Stimulated activated CD4-positive, alpha-beta T cell treated with anti-CD3 and anti-CD28 coated beads, Interleukin-2, amount 100 ng/mL, for 4 hours (primary cell): Measurements from ENCODE around the gene HDHD5.

Experiments
- DNase-seq: peaks from one replicate; pipeline ENCODE4 v3.0.0-alpha.2; 2020; ENCODE audit warnings: low read depth

The HDHD5 gene

DNA sequence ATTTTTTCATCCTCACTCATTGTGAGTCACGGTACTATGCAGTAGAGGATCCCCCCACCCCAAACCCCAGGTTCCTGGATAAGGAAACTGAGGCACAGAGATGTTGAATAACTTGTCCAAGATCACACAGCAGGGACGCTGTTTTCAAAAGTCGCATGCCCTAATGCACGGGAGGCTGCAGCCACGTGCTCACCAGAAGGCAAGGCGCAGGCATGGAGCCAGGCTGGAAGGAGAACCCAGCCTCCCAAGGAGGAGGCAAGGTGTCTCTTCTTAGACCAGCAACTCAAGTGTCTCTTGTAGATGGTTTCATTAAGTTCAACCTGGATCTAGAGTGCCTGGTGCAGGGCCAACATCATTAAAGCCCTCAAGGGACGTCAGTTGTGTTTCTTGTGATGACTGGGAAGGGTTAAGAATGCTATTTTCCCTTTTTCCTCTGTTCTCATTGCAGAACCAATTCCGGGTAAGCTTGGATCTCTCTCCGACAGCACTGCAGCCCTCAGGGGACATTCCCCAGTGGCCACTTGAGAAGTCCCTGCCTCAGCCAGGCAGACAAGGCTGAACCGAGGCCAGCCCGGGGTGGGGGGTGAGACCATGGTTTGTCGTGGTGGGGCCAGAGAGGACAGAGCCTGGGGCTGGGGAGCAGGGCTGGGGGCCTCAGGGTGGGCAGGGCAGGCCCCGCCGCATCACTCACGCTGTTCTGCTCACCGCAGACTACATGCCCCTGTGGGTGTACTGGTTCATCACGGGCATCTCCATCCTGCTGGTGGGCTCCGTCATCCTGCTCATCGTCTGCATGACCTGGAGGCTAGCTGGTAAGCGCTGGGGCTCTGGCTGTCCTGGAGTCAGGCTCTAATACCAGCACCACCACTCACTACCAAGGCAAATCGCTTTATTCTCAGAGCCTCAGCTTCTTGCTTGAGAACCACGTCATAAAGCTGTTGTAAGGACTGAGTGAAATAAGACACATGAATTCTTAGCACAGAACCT, 53.6 kb downstream of the HDHD5 start:
- DNase-seq = no peak

DNA sequence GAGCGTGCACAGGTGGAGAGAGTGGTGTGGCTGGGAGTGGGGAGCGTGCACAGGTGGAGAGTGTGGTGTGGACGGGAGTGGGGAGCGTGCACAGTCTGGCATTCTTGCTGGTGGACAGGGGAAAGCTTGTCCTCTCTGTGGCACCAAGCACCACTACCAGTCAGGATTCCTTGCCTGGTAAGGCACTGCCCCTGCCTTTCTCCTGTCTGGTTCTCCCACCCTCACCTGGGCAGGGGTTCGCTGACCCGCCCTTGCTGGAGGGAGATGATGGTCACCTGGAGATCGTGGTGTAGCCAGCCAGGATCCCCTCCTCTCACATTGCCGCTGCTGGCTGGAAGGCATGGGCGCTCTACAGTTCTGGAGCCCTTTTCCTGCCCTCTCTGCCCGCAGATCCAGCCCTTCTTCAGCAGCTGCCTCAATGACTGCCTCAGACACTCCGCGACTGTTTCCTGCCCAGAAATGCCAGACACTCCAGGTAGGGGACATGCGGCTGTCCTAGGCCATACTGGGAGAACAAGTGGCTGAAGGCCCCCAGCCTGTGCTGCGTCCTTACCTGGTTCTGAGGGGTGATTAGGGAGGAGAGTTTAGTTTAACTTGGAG, 54.6 kb downstream of the HDHD5 start:
- no peak for DNase-seq

DNA sequence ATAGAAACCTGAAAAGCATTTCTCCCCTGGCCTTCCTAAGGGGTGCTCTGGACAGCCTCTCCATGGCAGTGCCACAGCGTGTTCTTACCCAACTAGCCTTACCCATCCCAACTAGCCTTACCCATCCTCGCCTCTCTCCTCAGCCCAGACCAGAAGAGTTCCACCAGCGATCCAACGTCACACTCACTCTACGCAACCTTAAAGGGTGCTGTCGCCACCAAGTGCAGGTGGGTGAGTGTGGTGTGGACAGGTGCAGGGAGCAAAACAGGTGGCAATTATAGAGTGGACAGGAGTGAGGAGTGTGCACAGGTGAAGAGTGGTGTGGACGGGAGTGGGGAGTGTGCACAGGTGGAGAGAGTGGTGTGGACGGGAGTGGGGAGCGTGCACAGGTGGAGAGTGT, 55.7 kb downstream of the HDHD5 start:
- DNase-seq = no peak

DNA sequence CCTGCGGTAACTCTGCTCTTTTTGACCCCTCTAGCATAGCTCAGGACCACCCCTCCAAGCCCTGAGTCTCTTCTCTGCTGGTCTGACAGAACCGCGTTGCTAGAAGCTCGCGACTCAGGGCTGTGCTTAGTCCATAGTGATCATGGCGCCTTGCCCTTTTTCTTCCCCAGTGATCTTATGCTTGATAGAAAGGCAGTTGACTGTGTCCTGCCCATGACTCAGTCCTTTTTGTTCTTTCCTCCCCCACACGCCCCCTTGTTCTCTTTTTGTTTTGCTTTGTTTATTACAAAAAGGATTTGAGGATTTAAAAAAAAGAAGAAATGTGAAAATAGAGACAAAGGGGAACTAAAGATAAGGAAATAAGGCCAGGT, 56.8 kb downstream of the HDHD5 start:
- DNase-seq = no peak

DNA sequence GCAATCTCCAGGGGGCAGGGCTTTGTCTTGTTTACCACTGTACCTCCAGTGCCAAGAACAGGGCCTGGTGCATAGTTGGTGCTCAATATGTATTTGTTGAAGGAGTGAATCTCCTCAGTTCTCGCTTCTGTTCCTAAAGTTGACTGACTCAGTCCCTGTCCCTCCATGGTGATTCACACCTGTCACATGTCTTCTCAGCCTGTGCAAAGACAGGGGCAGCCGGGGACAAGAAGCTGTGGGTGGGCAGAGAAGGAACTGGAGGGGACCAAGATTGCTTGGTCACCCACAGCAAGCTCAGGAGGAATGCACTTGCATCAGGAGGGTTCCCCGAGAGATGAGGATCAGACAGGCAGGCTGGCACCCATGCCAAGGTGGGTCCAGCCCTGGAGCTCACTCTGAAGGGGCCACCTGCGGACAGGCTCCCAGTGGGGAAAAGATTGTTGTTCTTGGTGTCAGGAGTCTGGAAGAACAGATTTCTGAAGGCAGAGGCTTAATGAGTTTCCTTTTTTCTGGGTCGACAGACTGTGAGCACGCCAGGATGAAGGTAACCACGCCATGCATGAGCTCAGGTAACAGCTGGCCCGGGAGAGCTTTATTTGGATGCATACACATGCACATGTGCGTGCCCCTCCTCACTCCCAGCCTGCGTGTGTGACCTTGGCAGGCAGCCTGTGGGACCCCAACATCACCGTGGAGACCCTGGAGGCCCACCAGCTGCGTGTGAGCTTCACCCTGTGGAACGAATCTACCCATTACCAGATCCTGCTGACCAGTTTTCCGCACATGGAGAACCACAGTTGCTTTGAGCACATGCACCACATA, 57.4 kb downstream of the HDHD5 start:
- DNase-seq = no peak

DNA sequence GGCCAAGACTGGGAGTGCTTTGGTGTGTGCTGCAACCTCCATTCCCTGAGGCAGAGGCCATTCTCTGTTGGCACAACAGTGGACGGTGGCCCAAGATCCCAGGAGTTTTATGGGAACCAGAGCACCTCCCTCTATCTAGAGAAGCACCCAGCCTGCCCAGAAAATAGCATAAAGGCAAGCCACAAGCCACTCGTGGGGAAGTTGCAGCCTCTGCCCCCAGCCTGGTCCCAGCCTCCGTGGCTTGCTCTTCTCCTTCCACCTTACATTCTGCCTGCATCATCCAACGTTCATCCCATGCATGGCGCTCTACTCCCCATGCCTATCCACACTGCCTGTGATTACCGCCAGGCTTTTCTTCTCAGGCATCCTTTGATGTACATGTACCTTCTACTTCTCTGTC, 58.5 kb downstream of the HDHD5 start:
- no peak for DNase-seq

DNA sequence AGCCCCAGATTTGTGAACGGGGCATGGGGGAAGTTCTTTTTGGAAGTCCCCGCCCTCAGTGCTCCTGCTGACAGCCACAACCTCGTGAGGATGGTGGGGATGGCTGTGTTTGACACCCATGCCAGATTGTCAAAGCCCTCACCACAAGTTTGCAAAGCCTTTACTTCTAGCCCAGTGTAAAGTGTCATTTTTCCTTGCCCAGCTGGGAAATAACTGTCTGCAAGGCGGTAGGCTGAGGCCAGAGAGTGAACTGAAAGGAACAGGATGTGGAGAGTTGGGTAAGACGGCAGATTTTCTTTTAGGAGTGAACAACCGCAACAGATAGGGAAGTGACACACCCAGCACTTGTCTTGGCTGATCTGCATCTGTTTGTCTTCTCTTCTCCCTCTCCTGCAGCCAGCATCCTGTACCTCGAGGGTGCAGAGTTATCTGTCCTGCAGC, 60.7 kb downstream of the HDHD5 start:
- no peak for DNase-seq

DNA sequence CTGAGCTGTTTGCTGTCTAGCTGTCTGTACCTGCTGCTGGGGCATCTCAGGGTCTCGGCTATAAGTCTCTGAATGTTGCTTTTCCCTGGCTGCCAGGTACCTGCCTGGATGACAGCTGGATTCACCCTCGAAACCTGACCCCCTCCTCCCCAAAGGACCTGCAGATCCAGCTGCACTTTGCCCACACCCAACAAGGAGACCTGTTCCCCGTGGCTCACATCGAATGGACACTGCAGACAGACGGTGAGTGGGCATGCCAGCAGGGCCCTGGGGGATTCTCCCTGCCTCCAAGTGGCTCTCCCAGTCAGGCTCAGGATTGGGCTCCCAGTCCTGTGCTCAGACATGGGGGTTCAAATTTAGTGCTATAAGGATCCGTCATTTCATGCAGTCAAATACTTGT, 61.4 kb downstream of the HDHD5 start:
- DNase-seq = no peak

DNA sequence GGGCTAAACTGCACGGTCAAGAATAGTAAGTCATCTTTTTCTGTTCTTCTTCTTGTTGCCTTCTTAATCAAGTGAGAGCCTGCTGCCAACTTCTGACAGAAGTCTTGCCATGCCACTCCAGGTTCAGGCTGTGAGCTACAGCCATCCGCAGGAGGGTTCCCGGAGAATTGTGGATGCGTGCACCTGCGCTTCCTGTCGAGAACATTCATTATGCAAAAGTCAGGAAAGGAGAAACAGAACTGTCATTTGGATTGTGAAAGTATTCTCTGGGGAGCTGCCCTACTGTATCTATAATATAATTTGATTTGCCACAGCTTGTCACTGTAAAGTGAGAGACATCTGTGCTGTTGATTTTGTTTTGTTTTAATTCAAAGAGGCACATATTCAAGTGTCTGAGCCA, 62.0 kb downstream of the HDHD5 start:
- DNase-seq = no peak

DNA sequence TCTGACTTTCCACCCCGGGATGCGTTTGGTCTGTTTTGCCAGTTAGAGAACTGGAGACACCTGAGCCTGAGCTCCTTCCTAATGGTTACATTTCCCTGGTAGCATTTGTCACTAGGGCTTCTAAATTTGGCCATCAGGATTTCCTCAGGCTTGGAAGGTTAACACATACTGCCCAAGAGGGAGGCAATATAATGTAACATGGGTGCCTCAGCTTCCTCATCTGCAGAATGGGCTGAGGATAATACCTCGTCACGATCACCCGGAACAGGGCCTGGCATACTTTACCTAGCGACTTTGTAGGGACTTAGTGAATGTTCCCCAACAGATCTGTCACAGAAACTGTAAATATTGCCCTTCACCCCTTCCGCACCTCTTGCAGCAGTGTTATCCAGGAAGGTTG, 63.0 kb downstream of the HDHD5 start:
- DNase-seq = no peak

DNA sequence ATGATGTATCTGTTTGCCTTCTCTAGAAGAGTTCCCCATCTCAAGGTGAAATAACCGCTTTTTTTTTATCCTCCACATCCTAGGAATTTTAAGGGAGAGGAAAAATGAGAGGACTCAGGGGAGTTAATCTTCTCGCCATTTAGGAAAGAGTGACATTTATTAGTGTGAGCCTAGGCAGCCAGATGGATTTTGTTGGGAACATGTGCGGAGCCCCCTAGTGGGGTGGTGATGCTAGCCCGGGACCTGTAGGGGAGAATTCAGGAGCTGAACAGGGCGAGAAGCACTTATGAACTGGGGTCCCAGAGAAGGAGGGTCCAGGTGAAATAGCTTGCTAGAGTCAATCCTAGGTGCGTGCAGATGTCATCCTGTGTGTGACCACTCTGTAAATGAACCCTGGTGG, 63.5 kb downstream of the HDHD5 start:
- no peak for DNase-seq

DNA sequence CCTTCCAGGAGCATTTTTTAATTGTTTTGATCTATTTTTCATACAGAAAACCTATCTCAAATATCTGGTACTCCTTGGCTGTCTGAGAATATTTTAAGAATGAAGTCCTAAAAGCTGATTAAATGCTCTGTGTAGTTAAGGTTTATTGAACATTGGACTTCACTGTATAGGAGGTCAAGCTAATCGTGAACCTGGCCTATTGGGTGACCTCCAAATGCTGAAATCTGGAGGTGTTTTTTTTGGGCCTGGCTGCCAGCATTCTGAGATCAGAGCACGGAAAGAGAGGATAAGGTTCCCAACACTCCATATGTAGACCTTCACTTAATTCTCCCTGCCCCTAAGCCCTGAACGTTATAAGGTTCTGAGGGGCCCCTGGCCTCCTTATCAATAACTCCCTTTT, 66.0 kb downstream of the HDHD5 start:
- no peak for DNase-seq

DNA sequence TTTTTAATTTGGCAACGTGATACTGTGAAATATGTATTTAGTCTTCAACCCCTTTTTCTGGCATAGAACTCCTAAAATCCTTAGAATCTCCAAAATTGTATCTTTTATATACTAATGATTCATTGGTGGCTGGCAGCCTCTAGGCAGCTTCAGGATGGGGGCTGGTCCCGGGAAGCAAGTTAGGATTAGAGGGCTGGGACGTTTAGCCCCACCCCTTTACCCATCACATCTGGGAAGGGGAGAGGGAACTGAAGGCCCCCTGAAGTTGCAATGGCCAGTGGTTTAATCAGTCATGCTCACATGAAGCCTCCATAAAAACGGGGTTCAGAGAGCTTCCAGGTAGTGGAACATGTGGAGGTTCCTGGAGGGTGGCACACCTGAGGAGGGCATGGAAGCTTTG, 67.2 kb downstream of the HDHD5 start:
- DNase-seq = no peak

DNA sequence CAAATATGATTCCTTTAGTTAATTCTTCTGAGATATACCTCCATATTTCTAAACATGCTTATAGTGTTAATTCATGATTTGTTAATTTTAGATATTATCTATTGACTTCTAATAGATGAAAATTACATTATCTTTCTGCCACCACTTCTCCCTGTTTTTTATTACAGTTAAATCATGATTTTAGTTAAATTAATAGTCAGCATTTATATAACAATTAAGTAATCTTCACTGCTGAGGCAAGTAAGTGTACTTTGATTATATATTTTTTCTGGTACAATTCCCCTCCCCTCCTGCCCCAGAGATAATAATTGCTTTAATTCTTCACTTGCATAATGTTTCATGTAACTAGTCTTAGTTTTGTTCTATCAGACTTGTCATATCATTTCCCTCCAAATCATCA, 68.5 kb downstream of the HDHD5 start:
- no peak for DNase-seq
